ENCODE results near the gene CD8A.
"Not testable (repeated sequence)": the region's sequence is repeated elsewhere in the genome, so short reads cannot be mapped to it uniquely, and the experiment has no call there.

CD8A gene

GRCh38 chr2:86776532-86776931 lies 14.2 kb downstream of the CD8A start:
- no peak for DNase-seq

GRCh38 chr2:86775338-86775737 lies 15.4 kb downstream of the CD8A start:
- DNase-seq, result no peak

GRCh38 chr2:86774862-86775261 lies 15.9 kb downstream of the CD8A start:
- DNase-seq, result no peak

GRCh38 chr2:86772611-86773010 lies 18.1 kb downstream of the CD8A start:
- DNase-seq, result no peak

- DNase-seq, result no peak
Measured at GRCh38 chr2:86770816-86771301, 19.9 kb downstream of the CD8A start.

- DNase-seq, result no peak
Measured at GRCh38 chr2:86769838-86770237, 20.9 kb downstream of the CD8A start.

- DNase-seq, result no peak
Measured at GRCh38 chr2:86768189-86768949, 22.3 kb downstream of the CD8A start.

- DNase-seq, result no peak
Measured at GRCh38 chr2:86765310-86765695, 25.4 kb downstream of the CD8A start.

GRCh38 chr2:86764661-86765309 lies 25.9 kb downstream of the CD8A start:
- DNase-seq, result peak; percentile 69

GRCh38 chr2:86760371-86760770 lies 30.3 kb downstream of the CD8A start:
- DNase-seq, result no peak

GRCh38 chr2:86758405-86758804 lies 32.3 kb downstream of the CD8A start:
- DNase-seq, result no peak

- DNase-seq, result no peak
Measured at GRCh38 chr2:86753606-86754005, 37.1 kb downstream of the CD8A start.

- no peak for DNase-seq
Measured at GRCh38 chr2:86752934-86753333, 37.8 kb downstream of the CD8A start.

GRCh38 chr2:86751778-86752177 lies 38.9 kb downstream of the CD8A start:
- DNase-seq, result no peak

- no peak for DNase-seq
Measured at GRCh38 chr2:86750240-86750839, 40.4 kb downstream of the CD8A start.

GRCh38 chr2:86747711-86748639 lies 42.7 kb downstream of the CD8A start:
- no peak for DNase-seq

GRCh38 chr2:86746939-86747338 lies 43.8 kb downstream of the CD8A start:
- DNase-seq, result no peak

GRCh38 chr2:86744152-86744551 lies 46.6 kb downstream of the CD8A start:
- no peak for DNase-seq

- not testable (repeated sequence) for DNase-seq
Measured at GRCh38 chr2:86741889-86742498, 48.7 kb downstream of the CD8A start.

- DNase-seq, result not testable (repeated sequence)
Measured at GRCh38 chr2:86739889-86740288, 50.8 kb downstream of the CD8A start.

- not testable (repeated sequence) for DNase-seq
Measured at GRCh38 chr2:86739485-86739884, 51.2 kb downstream of the CD8A start.

GRCh38 chr2:86734896-86735295 lies 55.8 kb downstream of the CD8A start:
- not testable (repeated sequence) for DNase-seq
